Loucy (cell line): ENCODE results near the gene RNPEPL1.
A peak's percentile ranks its signal among the peaks of the same experiment; 100 is the strongest.

Experiments
- H2AFZ ChIP-seq: fragments of 200-600 bp; sonication (generic); 2 replicates; pipeline ENCODE4 v1.6.0; 2016; ENCODE audit warnings: antibody characterized with exemption, mild to moderate bottlenecking, low read length, moderate library complexity
- H3F3A ChIP-seq: fragments of 200-600 bp; 2 replicates; pipeline ENCODE4 v1.6.0; 2016; ENCODE audit warnings: antibody characterized with exemption, low read depth, mild to moderate bottlenecking
- H3K27me3 ChIP-seq: fragments of 200-600 bp; sonication (generic); 2 replicates; pipeline ENCODE4 v1.6.1; 2014; ENCODE audit warnings: low read length, mild to moderate bottlenecking; ENCODE audit not compliant: insufficient read depth, poor library complexity, severe bottlenecking
- H3K36me3 ChIP-seq: fragments of 200-600 bp; sonication (generic); 2 replicates; pipeline ENCODE4 v1.6.1; 2016; ENCODE audit warnings: low read length; ENCODE audit not compliant: insufficient read depth
- H3K4me1 ChIP-seq: fragments of 200-600 bp; sonication (generic); 2 replicates; pipeline ENCODE4 v1.5.1; 2014; ENCODE audit warnings: low read length, mild to moderate bottlenecking; ENCODE audit not compliant: insufficient read depth, poor library complexity, severe bottlenecking
- H3K4me2 ChIP-seq: fragments of 200-600 bp; sonication (generic); 2 replicates; pipeline ENCODE4 v1.6.0; 2014; ENCODE audit warnings: antibody characterized with exemption, low read length, low read depth, mild to moderate bottlenecking; ENCODE audit not compliant: poor library complexity, severe bottlenecking
- H3K4me3 ChIP-seq: fragments of 200-600 bp; sonication (generic); 2 replicates; pipeline ENCODE4 v1.5.1; 2014; ENCODE audit warnings: low read length, mild to moderate bottlenecking, mixed read lengths; ENCODE audit not compliant: poor library complexity, severe bottlenecking
- H3K79me2 ChIP-seq: fragments of 200-600 bp; sonication (generic); 2 replicates; pipeline ENCODE4 v1.6.1; 2014; ENCODE audit warnings: low read length; ENCODE audit not compliant: insufficient read depth
- H3K9ac ChIP-seq: fragments of 200-600 bp; sonication (generic); 2 replicates; pipeline ENCODE4 v1.6.0; 2014; ENCODE audit warnings: mild to moderate bottlenecking, low read depth, low read length, moderate library complexity; ENCODE audit not compliant: poor library complexity, severe bottlenecking
- H3K9me2 ChIP-seq: fragments of 200-600 bp; sonication (generic); replicated peaks from 2 replicates; pipeline ENCODE4 v1.6.1; 2016; ENCODE audit warnings: low read depth, low read length, mixed read lengths
- H3K9me3 ChIP-seq: fragments of 200-600 bp; sonication (generic); 2 replicates; pipeline ENCODE4 v1.6.1; 2014; ENCODE audit warnings: mild to moderate bottlenecking, antibody characterized with exemption, low read length, low read depth; ENCODE audit not compliant: insufficient read depth
- H4K20me1 ChIP-seq: fragments of 200-600 bp; sonication (generic); 2 replicates; pipeline ENCODE4 v1.6.0; 2014; ENCODE audit warnings: antibody characterized with exemption, low read length, mild to moderate bottlenecking; ENCODE audit not compliant: insufficient read depth, poor library complexity, severe bottlenecking
- EZH2phosphoT487 ChIP-seq: fragments of 200-600 bp; IDR thresholded peaks from 2 replicates; pipeline ENCODE4 v1.6.1; 2018; ENCODE audit warnings: antibody characterized with exemption, mild to moderate bottlenecking, moderate library complexity, borderline replicate concordance
- TF ChIP-seq, protein P1 (sequence below): fragments of 200-600 bp; sonication (generic); conservative IDR thresholded peaks from 2 replicates; pipeline ENCODE4 v1.5.1; 2014; ENCODE audit warnings: mild to moderate bottlenecking, antibody characterized with exemption, low read length

Gene RNPEPL1

DNA sequence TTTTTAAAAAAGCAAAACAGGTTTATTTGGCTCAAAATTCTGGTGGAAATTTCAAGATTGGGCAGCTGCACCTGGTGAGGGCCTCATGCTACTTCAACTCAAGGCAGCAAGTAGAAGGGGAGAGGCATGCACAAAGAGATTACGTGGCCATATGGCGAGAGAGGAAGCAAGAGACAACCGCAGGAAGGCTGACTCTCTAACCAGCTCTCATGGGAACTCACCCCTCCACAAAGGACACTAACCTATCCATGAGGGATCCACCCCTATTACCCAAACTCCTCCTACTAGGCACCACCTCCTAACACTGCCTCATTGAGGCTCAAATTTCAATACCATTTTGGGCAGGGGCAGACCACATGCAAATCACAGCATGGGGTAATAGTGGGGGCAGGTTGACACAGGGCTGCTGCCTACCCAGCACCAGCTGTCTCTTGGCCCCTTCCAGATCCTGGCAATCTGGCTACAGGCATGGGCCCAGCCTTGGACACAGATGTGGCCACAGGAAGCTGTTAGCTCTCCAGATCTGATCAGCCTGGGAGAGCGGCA lies 16.3 kb downstream of the RNPEPL1 start:
- peak overlapping the region; percentile 98 for H3K4me2 ChIP-seq
- H3K27me3 ChIP-seq: no peaks in the 10 kb centered on the region
- H3K9me2 ChIP-seq: no peaks in the 10 kb centered on the region
- H3K9ac ChIP-seq: peak overlapping the region; percentile 86
- no peak overlapping the region for H2AFZ ChIP-seq
- no peaks in the 10 kb centered on the region for H3F3A ChIP-seq
- peaks cover 46% of the 10 kb centered on the region for H3K4me1 ChIP-seq
- peaks cover 37% of the 10 kb centered on the region for H4K20me1 ChIP-seq
- H3K79me2 ChIP-seq: peaks cover 59% of the 10 kb centered on the region
- no peaks in the 10 kb centered on the region for H3K9me3 ChIP-seq
- peak overlapping the region; percentile 99 for H3K4me3 ChIP-seq
- TF ChIP-seq, protein P1, sequence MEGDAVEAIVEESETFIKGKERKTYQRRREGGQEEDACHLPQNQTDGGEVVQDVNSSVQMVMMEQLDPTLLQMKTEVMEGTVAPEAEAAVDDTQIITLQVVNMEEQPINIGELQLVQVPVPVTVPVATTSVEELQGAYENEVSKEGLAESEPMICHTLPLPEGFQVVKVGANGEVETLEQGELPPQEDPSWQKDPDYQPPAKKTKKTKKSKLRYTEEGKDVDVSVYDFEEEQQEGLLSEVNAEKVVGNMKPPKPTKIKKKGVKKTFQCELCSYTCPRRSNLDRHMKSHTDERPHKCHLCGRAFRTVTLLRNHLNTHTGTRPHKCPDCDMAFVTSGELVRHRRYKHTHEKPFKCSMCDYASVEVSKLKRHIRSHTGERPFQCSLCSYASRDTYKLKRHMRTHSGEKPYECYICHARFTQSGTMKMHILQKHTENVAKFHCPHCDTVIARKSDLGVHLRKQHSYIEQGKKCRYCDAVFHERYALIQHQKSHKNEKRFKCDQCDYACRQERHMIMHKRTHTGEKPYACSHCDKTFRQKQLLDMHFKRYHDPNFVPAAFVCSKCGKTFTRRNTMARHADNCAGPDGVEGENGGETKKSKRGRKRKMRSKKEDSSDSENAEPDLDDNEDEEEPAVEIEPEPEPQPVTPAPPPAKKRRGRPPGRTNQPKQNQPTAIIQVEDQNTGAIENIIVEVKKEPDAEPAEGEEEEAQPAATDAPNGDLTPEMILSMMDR: no peak
- TF ChIP-seq EZH2phosphoT487: no peak
- H3K36me3 ChIP-seq: no peaks in the 10 kb centered on the region

DNA sequence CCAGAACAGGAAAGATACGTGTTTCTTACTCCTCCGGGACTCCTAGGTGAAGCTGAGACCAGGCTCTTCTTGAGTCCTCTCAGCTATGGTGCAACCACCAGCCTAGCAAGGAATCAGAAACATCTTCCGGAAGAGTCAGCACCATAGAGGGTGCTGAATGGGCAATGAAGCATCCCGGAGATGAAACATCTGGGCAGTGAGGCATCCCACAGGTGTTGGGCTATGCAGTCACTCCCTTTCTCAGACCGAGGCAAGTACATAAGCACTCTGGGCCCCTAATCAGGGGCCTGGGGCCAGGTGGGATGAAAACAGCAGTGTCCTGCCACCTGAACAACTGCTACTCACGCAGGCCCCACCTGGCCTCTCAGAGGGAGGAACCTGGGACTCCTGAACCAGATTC lies 16.8 kb downstream of the RNPEPL1 start:
- Histone ChIP-seq H4K20me1 (peaks cover 42% of the 10 kb centered on the region), H3F3A (no peaks in the 10 kb centered on the region), H3K36me3 (no peaks in the 10 kb centered on the region; the same call in 1 of the 2 replicates), H2AFZ (no peak overlapping the region), H3K9me2 (no peaks in the 10 kb centered on the region), H3K9ac (peak overlapping the region; percentile 86), H3K79me2 (peaks cover 64% of the 10 kb centered on the region), H3K27me3 (no peaks in the 10 kb centered on the region), H3K4me1 (peaks cover 46% of the 10 kb centered on the region), H3K4me2 (peak overlapping the region; percentile 98), H3K9me3 (no peaks in the 10 kb centered on the region), H3K4me3 (peak overlapping the region; percentile 99)
- no peak for TF ChIP-seq EZH2phosphoT487
- TF ChIP-seq, protein P1: no peak

DNA sequence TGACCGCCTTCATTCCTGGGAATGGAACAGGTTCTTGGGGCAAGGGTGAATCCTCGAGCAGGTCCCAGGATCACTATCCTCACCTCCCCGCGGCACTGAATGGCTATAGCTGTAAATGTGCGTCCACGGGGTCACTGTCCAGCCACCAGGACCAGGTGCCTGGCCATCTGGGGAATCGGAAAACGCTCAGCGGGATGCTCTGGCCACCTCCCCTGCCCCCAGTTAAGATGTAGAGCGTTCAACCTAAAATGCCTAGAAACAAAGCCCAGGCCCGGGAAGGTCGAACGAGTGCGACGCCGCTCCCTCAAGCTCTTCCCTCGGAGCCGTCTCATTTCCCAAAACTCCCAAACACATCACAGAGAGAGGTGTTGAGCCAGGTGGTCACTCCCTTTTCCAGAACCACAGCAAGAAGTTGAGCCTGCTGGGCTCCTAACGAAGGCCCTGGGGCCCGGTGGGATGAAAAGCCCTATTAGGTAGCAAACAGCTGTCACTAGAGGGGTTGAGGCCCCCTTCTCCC lies 17.5 kb downstream of the RNPEPL1 start:
- no peaks in the 10 kb centered on the region for H3K9me3 ChIP-seq
- H3K4me3 ChIP-seq: peak overlapping the region; percentile 99
- peaks cover 46% of the 10 kb centered on the region for H3K4me1 ChIP-seq
- H3F3A ChIP-seq: no peaks in the 10 kb centered on the region
- H4K20me1 ChIP-seq: peaks cover 45% of the 10 kb centered on the region
- H3K9ac ChIP-seq: peak overlapping the region; percentile 86
- peaks cover 70% of the 10 kb centered on the region for H3K79me2 ChIP-seq
- no peaks in the 10 kb centered on the region for H3K27me3 ChIP-seq
- H3K4me2 ChIP-seq: peak overlapping the region; percentile 98
- TF ChIP-seq, protein P1: no peak
- TF ChIP-seq EZH2phosphoT487: no peak
- no peaks in the 10 kb centered on the region; the same call in 1 of the 2 replicates for H3K36me3 ChIP-seq
- H3K9me2 ChIP-seq: no peaks in the 10 kb centered on the region
- peak overlapping the region; percentile 97; the same call in 1 of the 2 replicates for H2AFZ ChIP-seq
